ENCODE data around the gene RNF20. TPM values are rescaled to one million over a fixed set of nuclear protein-coding genes. Genes with fewer than 3 reads are reported as not detected.

RNF20 gene
- total and polyA plus RNA-seq, 2 of the 13 experiments (the other 11 are each of a cell fraction or from before 2014, with no cell fraction given), result 12.7 to 37.6 TPM

DNA sequence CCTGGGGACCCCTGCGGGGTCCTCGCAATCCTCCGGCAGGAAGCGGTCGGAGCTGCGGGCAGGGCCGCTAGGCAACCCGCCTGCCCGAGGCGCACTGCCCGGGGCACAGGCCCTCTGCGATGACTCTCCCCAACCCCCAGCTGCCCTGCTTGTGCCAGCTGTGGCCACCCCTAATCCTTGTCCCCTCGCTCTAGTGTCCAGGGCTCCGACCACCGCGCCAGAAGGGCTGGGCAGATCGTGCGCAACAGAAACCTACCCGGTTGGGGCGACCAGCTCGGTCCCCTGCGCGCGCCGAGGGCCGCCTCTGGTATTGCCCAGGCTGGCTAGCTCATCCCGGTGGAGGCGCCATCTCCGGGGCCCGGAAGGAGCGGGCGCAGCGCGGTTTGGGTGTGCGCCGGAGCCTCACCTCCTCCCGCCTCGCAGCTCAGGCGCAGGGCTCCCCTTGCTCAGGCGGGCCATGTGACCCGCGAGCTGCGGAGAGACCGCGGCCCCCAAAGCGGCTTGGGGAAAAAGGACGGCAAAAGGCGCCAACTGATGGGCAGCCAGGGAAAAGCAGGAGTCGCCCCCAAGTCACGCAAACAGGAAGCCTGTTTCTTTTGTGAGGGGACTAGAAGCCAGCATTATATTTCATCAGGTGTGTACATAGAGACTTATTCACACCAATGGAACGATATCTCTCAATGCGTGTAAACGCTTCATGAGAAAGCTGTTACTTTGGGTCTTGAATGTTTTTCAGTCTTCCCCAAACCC is 46.8 kb upstream of the RNF20 start:
- H3K36me3 ChIP-seq (replicated peaks in 1 of 2; ENCODE audit: control insufficient read depth in 1 of 2, insufficient read depth in 2 of 2, low read length in 2 of 2), result no peaks in the 10 kb centered on the region
- H3K27ac ChIP-seq (ENCODE audit: extremely low read length, insufficient read depth, low read length), result no peak overlapping the region
- WGBS (ENCODE audit: low lambda C conversion rate), result 70% methylated on average over 24 of the region's 53 CpGs
- 0 out of 5 replicates have a peak, but pooled peaks cover 0 to 5% of the 10 kb centered on the region in 2 experiments for H3K27me3 ChIP-seq (ENCODE audit: control insufficient read depth in 1 of 2, insufficient read depth in 2 of 2, low read length in 2 of 2)
- no TSS peak for BruUV-seq (replicated peaks)
- no peak overlapping the region for H3K4me3 ChIP-seq (replicated peaks in 1 of 3; ENCODE audit: insufficient read depth in 1 of 3, low read depth in 2 of 3, low read length in 3 of 3)
- no peaks in the 10 kb centered on the region for H4K20me1 ChIP-seq (ENCODE audit: insufficient read depth, low read length)
- no peak for DNase-seq (ENCODE audit: low spot score)
- H3K9me3 ChIP-seq (ENCODE audit: low read length), result no peaks in the 10 kb centered on the region
- ChIA-PET POLR2A (no interaction called here), CTCF (ENCODE audit: low intra/inter-chr PET ratio, low total read pairs) (no interaction called here)
- FAIRE-seq, result no peak
- no peak overlapping the region for H2AFZ ChIP-seq (ENCODE audit: low read length)
- H3K4me1 ChIP-seq (ENCODE audit: insufficient read depth, low read length), result no peaks in the 10 kb centered on the region
- no peaks in the 10 kb centered on the region for H3K79me2 ChIP-seq (ENCODE audit: insufficient read depth, low read length)
- H3K4me2 ChIP-seq (ENCODE audit: low read depth, low read length), result peak overlapping the region; percentile 51
- in situ Hi-C loops (cut with HindIII; ENCODE audit: extremely low pct_ligation_motif_present, low pct_unique_long_range_greater_than_20kb) (no loop called here), intact Hi-C loops (cut with micrococcal nuclease; ENCODE audit: unreplicated experiment) (no loop called here)
- no peak overlapping the region for H3K9ac ChIP-seq (ENCODE audit: insufficient read depth, low read depth, low read length)
- ATAC-seq, result no peak
- TF ChIP-seq NFKBIZ (CRISPR knock-in tag; IDR thresholded peaks at IDR 0.05) (no peak), IRX3 (CRISPR knock-in tag; IDR thresholded peaks at IDR 0.05; ENCODE audit: borderline replicate concordance, low read depth) (no peak), NFRKB (IDR thresholded peaks at IDR 0.05) (no peak), GTF3A (CRISPR knock-in tag; conservative IDR thresholded peaks at IDR 0.05) (no peak), ZNF354B (CRISPR knock-in tag; IDR thresholded peaks at IDR 0.05) (no peak), ZNF678 (CRISPR knock-in tag; IDR thresholded peaks at IDR 0.05) (no peak), ZBTB7A (CRISPR knock-in tag; IDR thresholded peaks at IDR 0.05) (no peak), NPAS2 (CRISPR knock-in tag; IDR thresholded peaks at IDR 0.05; ENCODE audit: borderline replicate concordance) (no peak), ZNF530 (CRISPR knock-in tag; IDR thresholded peaks at IDR 0.05; ENCODE audit: low read depth) (no peak), ZNF30 (CRISPR knock-in tag; IDR thresholded peaks at IDR 0.05) (no peak), HNRNPL (IDR thresholded peaks at IDR 0.05; ENCODE audit: low read depth, low read length) (no peak), ZNF17 (CRISPR knock-in tag; IDR thresholded peaks at IDR 0.05) (no peak), ZFP82 (CRISPR knock-in tag; IDR thresholded peaks at IDR 0.05; ENCODE audit: borderline replicate concordance) (no peak), MZF1 (CRISPR knock-in tag; IDR thresholded peaks at IDR 0.05; ENCODE audit: borderline replicate concordance) (no peak)
- TF ChIP-seq, protein P1, sequence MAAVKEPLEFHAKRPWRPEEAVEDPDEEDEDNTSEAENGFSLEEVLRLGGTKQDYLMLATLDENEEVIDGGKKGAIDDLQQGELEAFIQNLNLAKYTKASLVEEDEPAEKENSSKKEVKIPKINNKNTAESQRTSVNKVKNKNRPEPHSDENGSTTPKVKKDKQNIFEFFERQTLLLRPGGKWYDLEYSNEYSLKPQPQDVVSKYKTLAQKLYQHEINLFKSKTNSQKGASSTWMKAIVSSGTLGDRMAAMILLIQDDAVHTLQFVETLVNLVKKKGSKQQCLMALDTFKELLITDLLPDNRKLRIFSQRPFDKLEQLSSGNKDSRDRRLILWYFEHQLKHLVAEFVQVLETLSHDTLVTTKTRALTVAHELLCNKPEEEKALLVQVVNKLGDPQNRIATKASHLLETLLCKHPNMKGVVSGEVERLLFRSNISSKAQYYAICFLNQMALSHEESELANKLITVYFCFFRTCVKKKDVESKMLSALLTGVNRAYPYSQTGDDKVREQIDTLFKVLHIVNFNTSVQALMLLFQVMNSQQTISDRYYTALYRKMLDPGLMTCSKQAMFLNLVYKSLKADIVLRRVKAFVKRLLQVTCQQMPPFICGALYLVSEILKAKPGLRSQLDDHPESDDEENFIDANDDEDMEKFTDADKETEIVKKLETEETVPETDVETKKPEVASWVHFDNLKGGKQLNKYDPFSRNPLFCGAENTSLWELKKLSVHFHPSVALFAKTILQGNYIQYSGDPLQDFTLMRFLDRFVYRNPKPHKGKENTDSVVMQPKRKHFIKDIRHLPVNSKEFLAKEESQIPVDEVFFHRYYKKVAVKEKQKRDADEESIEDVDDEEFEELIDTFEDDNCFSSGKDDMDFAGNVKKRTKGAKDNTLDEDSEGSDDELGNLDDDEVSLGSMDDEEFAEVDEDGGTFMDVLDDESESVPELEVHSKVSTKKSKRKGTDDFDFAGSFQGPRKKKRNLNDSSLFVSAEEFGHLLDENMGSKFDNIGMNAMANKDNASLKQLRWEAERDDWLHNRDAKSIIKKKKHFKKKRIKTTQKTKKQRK (IDR thresholded peaks at IDR 0.05; ENCODE audit: low read length), result no peak
- TF ChIP-seq, protein P2, sequence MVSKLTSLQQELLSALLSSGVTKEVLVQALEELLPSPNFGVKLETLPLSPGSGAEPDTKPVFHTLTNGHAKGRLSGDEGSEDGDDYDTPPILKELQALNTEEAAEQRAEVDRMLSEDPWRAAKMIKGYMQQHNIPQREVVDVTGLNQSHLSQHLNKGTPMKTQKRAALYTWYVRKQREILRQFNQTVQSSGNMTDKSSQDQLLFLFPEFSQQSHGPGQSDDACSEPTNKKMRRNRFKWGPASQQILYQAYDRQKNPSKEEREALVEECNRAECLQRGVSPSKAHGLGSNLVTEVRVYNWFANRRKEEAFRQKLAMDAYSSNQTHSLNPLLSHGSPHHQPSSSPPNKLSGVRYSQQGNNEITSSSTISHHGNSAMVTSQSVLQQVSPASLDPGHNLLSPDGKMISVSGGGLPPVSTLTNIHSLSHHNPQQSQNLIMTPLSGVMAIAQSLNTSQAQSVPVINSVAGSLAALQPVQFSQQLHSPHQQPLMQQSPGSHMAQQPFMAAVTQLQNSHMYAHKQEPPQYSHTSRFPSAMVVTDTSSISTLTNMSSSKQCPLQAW (CRISPR knock-in tag; IDR thresholded peaks at IDR 0.05), result no peak
- TF ChIP-seq, protein P3, sequence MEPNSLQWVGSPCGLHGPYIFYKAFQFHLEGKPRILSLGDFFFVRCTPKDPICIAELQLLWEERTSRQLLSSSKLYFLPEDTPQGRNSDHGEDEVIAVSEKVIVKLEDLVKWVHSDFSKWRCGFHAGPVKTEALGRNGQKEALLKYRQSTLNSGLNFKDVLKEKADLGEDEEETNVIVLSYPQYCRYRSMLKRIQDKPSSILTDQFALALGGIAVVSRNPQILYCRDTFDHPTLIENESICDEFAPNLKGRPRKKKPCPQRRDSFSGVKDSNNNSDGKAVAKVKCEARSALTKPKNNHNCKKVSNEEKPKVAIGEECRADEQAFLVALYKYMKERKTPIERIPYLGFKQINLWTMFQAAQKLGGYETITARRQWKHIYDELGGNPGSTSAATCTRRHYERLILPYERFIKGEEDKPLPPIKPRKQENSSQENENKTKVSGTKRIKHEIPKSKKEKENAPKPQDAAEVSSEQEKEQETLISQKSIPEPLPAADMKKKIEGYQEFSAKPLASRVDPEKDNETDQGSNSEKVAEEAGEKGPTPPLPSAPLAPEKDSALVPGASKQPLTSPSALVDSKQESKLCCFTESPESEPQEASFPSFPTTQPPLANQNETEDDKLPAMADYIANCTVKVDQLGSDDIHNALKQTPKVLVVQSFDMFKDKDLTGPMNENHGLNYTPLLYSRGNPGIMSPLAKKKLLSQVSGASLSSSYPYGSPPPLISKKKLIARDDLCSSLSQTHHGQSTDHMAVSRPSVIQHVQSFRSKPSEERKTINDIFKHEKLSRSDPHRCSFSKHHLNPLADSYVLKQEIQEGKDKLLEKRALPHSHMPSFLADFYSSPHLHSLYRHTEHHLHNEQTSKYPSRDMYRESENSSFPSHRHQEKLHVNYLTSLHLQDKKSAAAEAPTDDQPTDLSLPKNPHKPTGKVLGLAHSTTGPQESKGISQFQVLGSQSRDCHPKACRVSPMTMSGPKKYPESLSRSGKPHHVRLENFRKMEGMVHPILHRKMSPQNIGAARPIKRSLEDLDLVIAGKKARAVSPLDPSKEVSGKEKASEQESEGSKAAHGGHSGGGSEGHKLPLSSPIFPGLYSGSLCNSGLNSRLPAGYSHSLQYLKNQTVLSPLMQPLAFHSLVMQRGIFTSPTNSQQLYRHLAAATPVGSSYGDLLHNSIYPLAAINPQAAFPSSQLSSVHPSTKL (CRISPR knock-in tag; IDR thresholded peaks at IDR 0.05), result no peak

Data from HepG2 (cell line).